Measurements from ENCODE around the gene TRAPPC3. TPM values are rescaled to one million over a fixed set of nuclear protein-coding genes. Genes with fewer than 3 reads are reported as not detected.

Gene TRAPPC3
- total and polyA plus RNA-seq, 2 experiments from 2014 or later = 45.6 to 55.9 TPM

- no peaks in the 10 kb centered on the region; the same call in 2 of the 3 replicates for H3K4me1 Mint-ChIP-seq
- no peak overlapping the region for H3K4me3 Mint-ChIP-seq
- H3K27ac ChIP-seq (ENCODE audit: low read depth) = no peak overlapping the region
- H3F3A ChIP-seq (replicated peaks; ENCODE audit: low read depth) = no peaks in the 10 kb centered on the region
- H3K36me3 Mint-ChIP-seq (ENCODE audit: low read depth) = no peaks in the 10 kb centered on the region; the same call in 2 of the 3 replicates
- no peak overlapping the region for H2AFZ ChIP-seq
- no peaks in the 10 kb centered on the region for H3K9me2 ChIP-seq (ENCODE audit: insufficient read depth)
- no peaks in the 10 kb centered on the region for H3K79me2 ChIP-seq (replicated peaks; ENCODE audit: insufficient read depth)
- DNase-seq (ENCODE audit: low spot score) (no peak), ATAC-seq (no peak)
- H3K4me2 ChIP-seq = no peak overlapping the region
- TF ChIP-seq ETS1 (IDR thresholded peaks at IDR 0.05) (no peak), CTCF (conservative IDR thresholded peaks at IDR 0.05; ENCODE audit: low read depth in 2 of 2) (no peak), EZH2phosphoT487 (IDR thresholded peaks at IDR 0.05; ENCODE audit: unreplicated experiment) (no peak), STAT1 (IDR thresholded peaks at IDR 0.05; ENCODE audit: unreplicated experiment) (no peak), NANOG (IDR thresholded peaks at IDR 0.05; ENCODE audit: borderline replicate concordance) (no peak), ZNF331 (CRISPR knock-in tag; IDR thresholded peaks at IDR 0.05; ENCODE audit: low read depth) (no peak), ZNF114 (CRISPR knock-in tag; IDR thresholded peaks at IDR 0.05) (no peak), EZH2 (IDR thresholded peaks at IDR 0.05; ENCODE audit: low read depth, unreplicated experiment) (no peak), CREB1 (CRISPR knock-in tag; IDR thresholded peaks at IDR 0.05; ENCODE audit: low read depth) (no peak), REST (IDR thresholded peaks at IDR 0.05; ENCODE audit: unreplicated experiment) (no peak), POLR2AphosphoS5 (IDR thresholded peaks at IDR 0.05; ENCODE audit: low read depth) (no peak), JUNB (IDR thresholded peaks at IDR 0.05; ENCODE audit: unreplicated experiment) (no peak)
- TF ChIP-seq, protein P1, sequence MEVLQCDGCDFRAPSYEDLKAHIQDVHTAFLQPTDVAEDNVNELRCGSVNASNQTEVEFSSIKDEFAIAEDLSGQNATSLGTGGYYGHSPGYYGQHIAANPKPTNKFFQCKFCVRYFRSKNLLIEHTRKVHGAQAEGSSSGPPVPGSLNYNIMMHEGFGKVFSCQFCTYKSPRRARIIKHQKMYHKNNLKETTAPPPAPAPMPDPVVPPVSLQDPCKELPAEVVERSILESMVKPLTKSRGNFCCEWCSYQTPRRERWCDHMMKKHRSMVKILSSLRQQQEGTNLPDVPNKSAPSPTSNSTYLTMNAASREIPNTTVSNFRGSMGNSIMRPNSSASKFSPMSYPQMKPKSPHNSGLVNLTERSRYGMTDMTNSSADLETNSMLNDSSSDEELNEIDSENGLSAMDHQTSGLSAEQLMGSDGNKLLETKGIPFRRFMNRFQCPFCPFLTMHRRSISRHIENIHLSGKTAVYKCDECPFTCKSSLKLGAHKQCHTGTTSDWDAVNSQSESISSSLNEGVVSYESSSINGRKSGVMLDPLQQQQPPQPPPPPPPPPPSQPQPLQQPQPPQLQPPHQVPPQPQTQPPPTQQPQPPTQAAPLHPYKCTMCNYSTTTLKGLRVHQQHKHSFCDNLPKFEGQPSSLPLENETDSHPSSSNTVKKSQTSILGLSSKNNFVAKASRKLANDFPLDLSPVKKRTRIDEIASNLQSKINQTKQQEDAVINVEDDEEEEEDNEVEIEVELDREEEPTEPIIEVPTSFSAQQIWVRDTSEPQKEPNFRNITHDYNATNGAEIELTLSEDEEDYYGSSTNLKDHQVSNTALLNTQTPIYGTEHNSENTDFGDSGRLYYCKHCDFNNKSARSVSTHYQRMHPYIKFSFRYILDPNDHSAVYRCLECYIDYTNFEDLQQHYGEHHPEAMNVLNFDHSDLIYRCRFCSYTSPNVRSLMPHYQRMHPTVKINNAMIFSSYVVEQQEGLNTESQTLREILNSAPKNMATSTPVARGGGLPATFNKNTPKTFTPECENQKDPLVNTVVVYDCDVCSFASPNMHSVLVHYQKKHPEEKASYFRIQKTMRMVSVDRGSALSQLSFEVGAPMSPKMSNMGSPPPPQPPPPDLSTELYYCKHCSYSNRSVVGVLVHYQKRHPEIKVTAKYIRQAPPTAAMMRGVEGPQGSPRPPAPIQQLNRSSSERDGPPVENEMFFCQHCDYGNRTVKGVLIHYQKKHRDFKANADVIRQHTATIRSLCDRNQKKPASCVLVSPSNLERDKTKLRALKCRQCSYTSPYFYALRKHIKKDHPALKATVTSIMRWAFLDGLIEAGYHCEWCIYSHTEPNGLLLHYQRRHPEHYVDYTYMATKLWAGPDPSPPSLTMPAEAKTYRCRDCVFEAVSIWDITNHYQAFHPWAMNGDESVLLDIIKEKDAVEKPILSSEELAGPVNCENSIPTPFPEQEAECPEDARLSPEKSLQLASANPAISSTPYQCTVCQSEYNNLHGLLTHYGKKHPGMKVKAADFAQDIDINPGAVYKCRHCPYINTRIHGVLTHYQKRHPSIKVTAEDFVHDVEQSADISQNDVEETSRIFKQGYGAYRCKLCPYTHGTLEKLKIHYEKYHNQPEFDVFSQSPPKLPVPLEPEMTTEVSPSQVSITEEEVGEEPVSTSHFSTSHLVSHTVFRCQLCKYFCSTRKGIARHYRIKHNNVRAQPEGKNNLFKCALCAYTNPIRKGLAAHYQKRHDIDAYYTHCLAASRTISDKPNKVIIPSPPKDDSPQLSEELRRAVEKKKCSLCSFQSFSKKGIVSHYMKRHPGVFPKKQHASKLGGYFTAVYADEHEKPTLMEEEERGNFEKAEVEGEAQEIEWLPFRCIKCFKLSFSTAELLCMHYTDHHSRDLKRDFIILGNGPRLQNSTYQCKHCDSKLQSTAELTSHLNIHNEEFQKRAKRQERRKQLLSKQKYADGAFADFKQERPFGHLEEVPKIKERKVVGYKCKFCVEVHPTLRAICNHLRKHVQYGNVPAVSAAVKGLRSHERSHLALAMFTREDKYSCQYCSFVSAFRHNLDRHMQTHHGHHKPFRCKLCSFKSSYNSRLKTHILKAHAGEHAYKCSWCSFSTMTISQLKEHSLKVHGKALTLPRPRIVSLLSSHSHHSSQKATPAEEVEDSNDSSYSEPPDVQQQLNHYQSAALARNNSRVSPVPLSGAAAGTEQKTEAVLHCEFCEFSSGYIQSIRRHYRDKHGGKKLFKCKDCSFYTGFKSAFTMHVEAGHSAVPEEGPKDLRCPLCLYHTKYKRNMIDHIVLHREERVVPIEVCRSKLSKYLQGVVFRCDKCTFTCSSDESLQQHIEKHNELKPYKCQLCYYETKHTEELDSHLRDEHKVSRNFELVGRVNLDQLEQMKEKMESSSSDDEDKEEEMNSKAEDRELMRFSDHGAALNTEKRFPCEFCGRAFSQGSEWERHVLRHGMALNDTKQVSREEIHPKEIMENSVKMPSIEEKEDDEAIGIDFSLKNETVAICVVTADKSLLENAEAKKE (CRISPR knock-in tag; IDR thresholded peaks at IDR 0.05) = no peak
- no peaks in the 10 kb centered on the region for H3K27me3 ChIP-seq (ENCODE audit: insufficient read depth)
- H3K4me1 ChIP-seq (ENCODE audit: insufficient read depth) = no peaks in the 10 kb centered on the region
- no peaks in the 10 kb centered on the region for H3K9me3 Mint-ChIP-seq
- H3K36me3 ChIP-seq (ENCODE audit: insufficient read depth) = no peaks in the 10 kb centered on the region
- no peak overlapping the region for H3K4me3 ChIP-seq
- peaks cover 7% of the 10 kb centered on the region for H3K27me3 Mint-ChIP-seq (ENCODE audit: insufficient read depth, low read depth, poor library complexity)
- H3K27ac Mint-ChIP-seq = no peak overlapping the region
- H4K20me1 ChIP-seq (replicated peaks; ENCODE audit: insufficient read depth) = no peaks in the 10 kb centered on the region
Measured at GRCh38 chr1:36108314-36108713, 41.0 kb downstream of the TRAPPC3 start.
